GM10266 (cell line): Measurements from ENCODE around the gene CCDC70.
"Not testable (repeated sequence)": the region's sequence is repeated elsewhere in the genome, so short reads cannot be mapped to it uniquely, and the experiment has no call there.

ENCODE experiments used
- DNase-seq: peaks from one replicate; pipeline ENCODE4 v3.0.0; 2012; ENCODE audit errors: extremely low spot score
- TF ChIP-seq, protein P1 (sequence below): IDR thresholded peaks from 2 replicates; pipeline ENCODE4 v1.5.1; 2012; ENCODE audit warnings: mild to moderate bottlenecking, low read depth; ENCODE audit not compliant: control insufficient read depth, insufficient read depth; ENCODE audit errors: missing control alignments

CCDC70 gene

DNA sequence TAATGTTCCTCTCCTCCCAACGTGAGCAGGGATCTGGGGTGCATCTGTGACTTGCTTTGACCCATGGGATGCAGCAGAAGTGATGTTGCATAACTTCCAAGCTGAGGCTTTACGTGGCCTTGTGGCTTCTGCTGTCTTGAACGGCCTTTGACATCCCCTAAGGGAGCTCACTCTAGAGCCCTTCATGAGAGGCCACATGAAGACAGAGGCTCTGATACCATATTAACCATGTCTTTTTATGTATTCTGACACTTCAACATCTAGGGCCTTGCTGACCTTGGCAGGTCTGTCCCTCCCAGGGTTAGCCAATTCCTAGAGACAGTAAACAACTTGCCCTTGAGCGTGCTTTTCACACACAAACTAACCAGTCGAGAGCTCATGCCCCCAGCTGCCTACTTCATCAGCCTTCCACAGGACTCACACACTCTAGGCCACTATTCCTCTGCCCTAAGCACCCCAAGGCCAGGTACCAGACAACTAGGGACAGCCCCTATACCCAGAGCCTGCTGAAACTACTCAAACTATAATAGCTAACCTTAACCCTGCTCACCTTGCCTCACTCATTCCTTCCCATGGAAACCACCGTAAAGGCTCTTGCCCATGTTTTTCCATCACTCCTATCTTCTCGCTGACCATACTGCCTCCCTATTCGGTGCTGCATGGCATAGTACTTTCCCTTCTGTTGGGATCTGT lies 45.4 kb downstream of the CCDC70 start:
- TF ChIP-seq, protein P1, sequence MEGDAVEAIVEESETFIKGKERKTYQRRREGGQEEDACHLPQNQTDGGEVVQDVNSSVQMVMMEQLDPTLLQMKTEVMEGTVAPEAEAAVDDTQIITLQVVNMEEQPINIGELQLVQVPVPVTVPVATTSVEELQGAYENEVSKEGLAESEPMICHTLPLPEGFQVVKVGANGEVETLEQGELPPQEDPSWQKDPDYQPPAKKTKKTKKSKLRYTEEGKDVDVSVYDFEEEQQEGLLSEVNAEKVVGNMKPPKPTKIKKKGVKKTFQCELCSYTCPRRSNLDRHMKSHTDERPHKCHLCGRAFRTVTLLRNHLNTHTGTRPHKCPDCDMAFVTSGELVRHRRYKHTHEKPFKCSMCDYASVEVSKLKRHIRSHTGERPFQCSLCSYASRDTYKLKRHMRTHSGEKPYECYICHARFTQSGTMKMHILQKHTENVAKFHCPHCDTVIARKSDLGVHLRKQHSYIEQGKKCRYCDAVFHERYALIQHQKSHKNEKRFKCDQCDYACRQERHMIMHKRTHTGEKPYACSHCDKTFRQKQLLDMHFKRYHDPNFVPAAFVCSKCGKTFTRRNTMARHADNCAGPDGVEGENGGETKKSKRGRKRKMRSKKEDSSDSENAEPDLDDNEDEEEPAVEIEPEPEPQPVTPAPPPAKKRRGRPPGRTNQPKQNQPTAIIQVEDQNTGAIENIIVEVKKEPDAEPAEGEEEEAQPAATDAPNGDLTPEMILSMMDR: no peak
- DNase-seq: no peak

DNA sequence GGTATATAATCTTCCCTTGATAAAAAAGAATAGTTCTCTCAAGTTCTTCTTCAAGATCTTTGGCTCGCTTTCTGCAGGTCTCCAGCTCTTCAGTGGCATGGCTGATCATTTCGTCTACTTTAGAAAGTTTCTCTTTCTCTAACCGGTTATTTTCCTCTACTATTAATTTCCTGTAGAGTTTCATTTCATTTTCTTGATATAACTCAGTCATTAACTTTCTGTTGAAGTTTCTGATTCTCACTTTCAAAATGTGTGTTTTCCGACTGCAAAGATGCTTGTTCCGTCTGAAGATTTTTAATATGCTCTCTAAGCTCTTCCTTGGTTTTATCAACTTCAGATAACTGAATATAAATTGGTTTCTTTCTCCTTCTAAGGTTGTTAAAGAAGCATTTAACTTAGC lies 47.5 kb downstream of the CCDC70 start:
- DNase-seq: not testable (repeated sequence)

DNA sequence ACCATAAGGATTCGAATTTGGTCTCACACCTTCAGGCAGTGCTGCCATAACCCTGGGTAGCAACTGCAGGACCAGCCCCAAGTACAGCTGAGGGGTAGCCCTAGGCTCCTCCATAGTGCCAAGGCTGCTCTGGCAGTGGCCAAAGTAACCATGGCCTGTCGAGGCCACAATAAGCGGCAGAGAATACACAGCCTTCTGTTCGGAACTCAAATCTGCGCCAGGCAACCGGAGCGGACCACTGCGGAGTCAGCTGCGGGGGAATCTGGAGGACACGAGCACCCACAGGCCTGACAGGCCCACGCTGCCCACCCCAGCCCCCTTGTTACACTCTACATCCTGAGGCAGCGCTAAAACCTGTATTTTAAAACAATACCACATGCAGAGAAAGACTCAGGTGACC lies 48.7 kb downstream of the CCDC70 start:
- no peak for DNase-seq
- TF ChIP-seq, protein P1: no peak

DNA sequence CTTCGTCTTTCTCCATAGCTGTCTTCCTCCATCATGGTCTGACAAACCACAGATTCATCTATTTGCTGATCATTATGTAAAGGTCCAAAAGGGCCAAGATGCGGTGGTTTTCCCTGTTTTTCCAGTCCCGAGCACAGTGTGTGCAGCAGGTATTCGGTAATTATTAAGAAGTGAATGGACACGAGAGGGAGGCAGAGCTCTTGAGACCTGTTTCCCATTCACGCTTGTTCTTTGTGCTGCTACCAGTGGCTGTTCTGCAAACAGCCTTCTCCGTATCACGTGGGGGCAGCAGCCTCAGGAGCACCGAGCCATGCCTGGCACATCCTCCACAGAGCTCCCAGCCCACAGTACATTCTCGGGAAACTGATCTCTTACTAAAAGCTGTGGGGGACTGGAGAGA lies 50.3 kb downstream of the CCDC70 start:
- DNase-seq: no peak

GRCh38 chr13:51912511-51913225 lies 50.9 kb downstream of the CCDC70 start:
- DNase-seq: no peak
- TF ChIP-seq, protein P1: no peak

More for the DNA sequence above, 50.3 kb downstream of the CCDC70 start:
- TF ChIP-seq, protein P1: no peak

DNA sequence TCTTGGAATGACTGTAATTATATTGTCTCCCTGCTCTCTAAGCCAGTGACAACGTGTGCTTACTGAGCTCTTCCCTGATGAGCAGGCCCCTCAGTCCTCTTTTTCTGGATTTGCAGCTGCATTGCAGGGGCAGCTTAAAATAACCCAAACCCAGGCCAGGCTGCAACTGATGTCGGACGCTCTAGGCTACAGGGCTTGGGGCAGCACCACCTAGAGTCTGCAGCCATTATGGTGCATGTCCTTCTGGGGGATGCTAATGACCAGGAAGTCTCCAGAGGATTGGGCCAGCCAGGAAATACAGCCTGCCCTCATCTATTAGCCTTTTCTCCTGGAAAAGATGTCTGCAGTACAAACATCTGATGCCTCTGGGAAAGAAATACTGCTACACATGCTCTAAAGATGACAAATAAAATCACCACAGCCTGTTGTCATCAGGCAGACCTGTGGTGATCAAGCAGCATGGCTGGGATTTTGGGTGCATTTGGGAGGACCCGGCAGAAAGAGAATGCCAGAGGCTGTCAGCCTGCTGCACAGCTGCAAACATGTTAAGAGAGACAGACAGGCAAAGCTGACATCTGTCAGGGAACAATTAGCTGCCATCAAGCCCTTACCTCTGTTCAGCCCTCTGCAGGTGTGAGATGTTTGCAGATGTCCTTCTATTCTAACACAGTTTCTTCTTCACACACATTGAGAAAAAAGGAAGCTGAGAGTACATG lies 51.8 kb downstream of the CCDC70 start:
- no peak for DNase-seq
- TF ChIP-seq, protein P1: no peak

GRCh38 chr13:51914137-51914493 lies 52.3 kb downstream of the CCDC70 start:
- TF ChIP-seq, protein P1: no peak
- DNase-seq: no peak
